Adipocyte (in vitro differentiated cells): Measurements from ENCODE around the gene NT5DC2.

Experiments used
- DNase-seq: peaks from one replicate; pipeline ENCODE4 v3.0.0-alpha.2; 2015; ENCODE audit warnings: low read depth
- H3K27me3 ChIP-seq: replicated peaks from 2 replicates; pipeline ENCODE4 v1.7.0; 2013; ENCODE audit warnings: mild to moderate bottlenecking, low read length, moderate library complexity; ENCODE audit not compliant: control insufficient read depth, insufficient read depth
- H3K36me3 ChIP-seq: 2 replicates; pipeline ENCODE4 v1.7.0; 2013; ENCODE audit warnings: low read length, mild to moderate bottlenecking, moderate library complexity; ENCODE audit not compliant: control insufficient read depth, insufficient read depth, severe bottlenecking
- H3K4me1 ChIP-seq: 2 replicates; pipeline ENCODE4 v1.7.0; 2013; ENCODE audit warnings: mild to moderate bottlenecking, low read length, moderate library complexity; ENCODE audit not compliant: control insufficient read depth, insufficient read depth
- H3K4me3 ChIP-seq: 2 replicates; pipeline ENCODE4 v1.7.0; 2013; ENCODE audit warnings: mild to moderate bottlenecking, low read length, moderate library complexity
- H3K9ac ChIP-seq: 2 replicates; pipeline ENCODE4 v1.7.0; 2013; ENCODE audit warnings: mild to moderate bottlenecking, low read length, moderate library complexity
- H3K9me3 ChIP-seq: 2 replicates; pipeline ENCODE4 v1.7.0; 2013; ENCODE audit warnings: mild to moderate bottlenecking, low read length, moderate library complexity; ENCODE audit not compliant: control insufficient read depth

The NT5DC2 gene

GRCh38 chr3:52489453-52489852 lies 44.2 kb downstream of the NT5DC2 start:
- Histone ChIP-seq H3K27me3 (no peaks in the 10 kb centered on the region), H3K4me3 (no peak overlapping the region), H3K9ac (no peak overlapping the region), H3K36me3 (peaks cover 74% of the 10 kb centered on the region), H3K9me3 (no peaks in the 10 kb centered on the region), H3K4me1 (peaks cover 6% of the 10 kb centered on the region)
- no peak for DNase-seq

GRCh38 chr3:52488746-52489145 lies 44.9 kb downstream of the NT5DC2 start:
- H3K9me3 ChIP-seq = no peaks in the 10 kb centered on the region
- H3K9ac ChIP-seq = no peak overlapping the region
- no peak for DNase-seq
- H3K36me3 ChIP-seq = peaks cover 74% of the 10 kb centered on the region
- H3K27me3 ChIP-seq = no peaks in the 10 kb centered on the region
- H3K4me1 ChIP-seq = peaks cover 11% of the 10 kb centered on the region
- no peak overlapping the region for H3K4me3 ChIP-seq

DNA sequence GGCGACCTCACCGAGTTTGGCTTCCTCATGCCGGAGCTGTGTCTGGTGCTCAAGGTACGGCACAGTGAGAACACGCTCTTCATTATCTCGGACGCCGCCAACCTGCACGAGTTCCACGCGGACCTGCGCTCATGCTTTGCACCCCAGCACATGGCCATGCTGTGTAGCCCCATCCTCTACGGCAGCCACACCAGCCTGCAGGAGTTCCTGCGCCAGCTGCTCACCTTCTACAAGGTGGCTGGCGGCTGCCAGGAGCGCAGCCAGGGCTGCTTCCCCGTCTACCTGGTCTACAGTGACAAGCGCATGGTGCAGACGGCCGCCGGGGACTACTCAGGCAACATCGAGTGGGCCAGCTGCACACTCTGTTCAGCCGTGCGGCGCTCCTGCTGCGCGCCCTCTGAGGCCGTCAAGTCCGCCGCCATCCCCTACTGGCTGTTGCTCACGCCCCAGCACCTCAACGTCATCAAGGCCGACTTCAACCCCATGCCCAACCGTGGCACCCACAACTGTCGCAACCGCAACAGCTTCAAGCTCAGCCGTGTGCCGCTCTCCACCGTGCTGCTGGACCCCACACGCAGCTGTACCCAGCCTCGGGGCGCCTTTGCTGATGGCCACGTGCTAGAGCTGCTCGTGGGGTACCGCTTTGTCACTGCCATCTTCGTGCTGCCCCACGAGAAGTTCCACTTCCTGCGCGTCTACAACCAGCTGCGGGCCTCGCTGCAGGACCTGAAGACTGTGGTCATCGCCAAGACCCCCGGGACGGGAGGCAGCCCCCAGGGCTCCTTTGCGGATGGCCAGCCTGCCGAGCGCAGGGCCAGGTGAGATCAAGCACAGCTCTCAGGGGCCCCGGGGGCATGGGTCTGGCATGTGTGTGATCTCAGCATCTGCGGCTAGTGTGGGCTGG lies 45.6 kb downstream of the NT5DC2 start:
- no peak for DNase-seq
- Histone ChIP-seq H3K9me3 (no peaks in the 10 kb centered on the region), H3K27me3 (no peaks in the 10 kb centered on the region), H3K36me3 (peaks cover 73% of the 10 kb centered on the region), H3K9ac (no peak overlapping the region), H3K4me3 (no peak overlapping the region), H3K4me1 (peaks cover 18% of the 10 kb centered on the region)

GRCh38 chr3:52487050-52487787 lies 46.4 kb downstream of the NT5DC2 start:
- Histone ChIP-seq H3K9ac (no peak overlapping the region), H3K4me3 (no peak overlapping the region), H3K27me3 (no peaks in the 10 kb centered on the region), H3K36me3 (peaks cover 71% of the 10 kb centered on the region), H3K9me3 (no peaks in the 10 kb centered on the region), H3K4me1 (peaks cover 19% of the 10 kb centered on the region)
- DNase-seq = no peak

GRCh38 chr3:52484680-52485461 lies 48.8 kb downstream of the NT5DC2 start:
- Histone ChIP-seq H3K36me3 (peaks cover 71% of the 10 kb centered on the region), H3K9me3 (no peaks in the 10 kb centered on the region), H3K27me3 (no peaks in the 10 kb centered on the region), H3K4me3 (no peak overlapping the region), H3K9ac (peak overlapping the region; percentile 41), H3K4me1 (peaks cover 19% of the 10 kb centered on the region)
- no peak for DNase-seq

GRCh38 chr3:52483577-52484381 lies 49.9 kb downstream of the NT5DC2 start:
- Histone ChIP-seq H3K27me3 (no peaks in the 10 kb centered on the region), H3K36me3 (peaks cover 71% of the 10 kb centered on the region), H3K9me3 (no peaks in the 10 kb centered on the region), H3K4me1 (peaks cover 19% of the 10 kb centered on the region), H3K4me3 (no peak overlapping the region), H3K9ac (peak overlapping the region; percentile 3)
- peak; percentile 71 for DNase-seq

- DNase-seq = no peak
- peaks cover 19% of the 10 kb centered on the region for H3K4me1 ChIP-seq
Measured at GRCh38 chr3:52483081-52483480, 50.6 kb downstream of the NT5DC2 start.

GRCh38 chr3:52481819-52482521 lies 51.7 kb downstream of the NT5DC2 start:
- no peaks in the 10 kb centered on the region for H3K9me3 ChIP-seq
- H3K4me1 ChIP-seq = peaks cover 19% of the 10 kb centered on the region
- no peak overlapping the region for H3K9ac ChIP-seq
- DNase-seq = peak; percentile 31
- no peaks in the 10 kb centered on the region for H3K27me3 ChIP-seq
- peaks cover 73% of the 10 kb centered on the region for H3K36me3 ChIP-seq
- no peak overlapping the region for H3K4me3 ChIP-seq

More at GRCh38 chr3:52483081-52483480, 50.6 kb downstream of the NT5DC2 start:
- H3K9me3 ChIP-seq = no peaks in the 10 kb centered on the region
- H3K9ac ChIP-seq = peak overlapping the region; percentile 3
- H3K4me3 ChIP-seq = no peak overlapping the region
- no peaks in the 10 kb centered on the region for H3K27me3 ChIP-seq
- peaks cover 73% of the 10 kb centered on the region for H3K36me3 ChIP-seq

DNA sequence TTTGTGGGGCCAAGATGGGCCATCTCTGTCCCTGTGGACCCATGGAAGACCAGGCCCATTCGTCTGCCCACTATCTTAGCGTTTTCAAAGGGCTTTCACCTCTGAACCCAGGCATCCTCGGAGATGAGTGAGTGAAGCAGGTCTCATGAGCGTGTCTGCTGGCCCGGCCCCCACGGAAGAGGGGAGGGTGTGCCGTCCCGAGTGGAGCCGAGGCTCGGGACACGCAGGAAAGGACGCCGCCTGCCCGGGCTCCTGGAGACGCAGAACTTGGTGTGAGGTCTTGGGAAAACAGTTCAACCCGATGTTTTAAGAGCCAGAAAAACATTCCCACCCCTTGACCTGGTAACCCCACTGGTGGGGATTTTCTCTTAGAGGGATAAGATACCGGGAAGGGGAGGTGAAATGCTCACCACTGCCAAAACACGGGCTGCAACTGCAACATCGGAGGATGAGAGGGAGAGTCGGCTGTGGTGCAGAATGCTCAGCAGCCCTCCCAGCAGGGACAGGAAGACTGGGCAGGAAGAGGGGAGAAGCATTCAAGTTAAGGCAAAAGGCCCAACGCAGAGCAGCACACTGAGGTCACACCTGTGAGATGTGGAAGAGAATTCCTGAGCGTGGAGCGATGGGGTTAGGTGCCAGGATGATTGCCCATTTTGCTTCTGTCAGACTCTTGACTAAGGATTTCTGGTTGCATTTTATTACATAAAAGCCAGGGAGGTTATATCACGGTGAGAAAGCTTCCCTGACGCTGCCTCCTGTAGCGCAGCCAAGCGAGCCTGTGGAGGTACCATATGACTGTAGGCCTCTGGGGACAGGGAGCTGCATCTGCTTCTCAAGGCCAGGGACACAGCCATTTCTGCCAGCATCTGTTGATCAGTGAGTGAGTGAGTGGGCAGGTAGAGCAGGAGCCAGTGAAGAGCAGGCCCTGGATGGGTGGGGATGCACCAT lies 52.6 kb downstream of the NT5DC2 start:
- Histone ChIP-seq H3K4me3 (no peak overlapping the region), H3K27me3 (no peaks in the 10 kb centered on the region), H3K4me1 (peaks cover 24% of the 10 kb centered on the region), H3K9me3 (no peaks in the 10 kb centered on the region), H3K9ac (no peak overlapping the region), H3K36me3 (peaks cover 70% of the 10 kb centered on the region)
- DNase-seq = no peak
